OCI-M1 (cell line): ENCODE data around the gene TCHP.
A peak's percentile ranks its signal among the peaks of the same experiment; 100 is the strongest.
"Not testable (repeated sequence)": the region's sequence is repeated elsewhere in the genome, so short reads cannot be mapped to it uniquely, and the experiment has no call there.

Experiments used
- DNase-seq: peaks from one replicate; lab custom pipeline; 2025; lab: John Stamatoyannopoulos, UW

TCHP gene

DNA sequence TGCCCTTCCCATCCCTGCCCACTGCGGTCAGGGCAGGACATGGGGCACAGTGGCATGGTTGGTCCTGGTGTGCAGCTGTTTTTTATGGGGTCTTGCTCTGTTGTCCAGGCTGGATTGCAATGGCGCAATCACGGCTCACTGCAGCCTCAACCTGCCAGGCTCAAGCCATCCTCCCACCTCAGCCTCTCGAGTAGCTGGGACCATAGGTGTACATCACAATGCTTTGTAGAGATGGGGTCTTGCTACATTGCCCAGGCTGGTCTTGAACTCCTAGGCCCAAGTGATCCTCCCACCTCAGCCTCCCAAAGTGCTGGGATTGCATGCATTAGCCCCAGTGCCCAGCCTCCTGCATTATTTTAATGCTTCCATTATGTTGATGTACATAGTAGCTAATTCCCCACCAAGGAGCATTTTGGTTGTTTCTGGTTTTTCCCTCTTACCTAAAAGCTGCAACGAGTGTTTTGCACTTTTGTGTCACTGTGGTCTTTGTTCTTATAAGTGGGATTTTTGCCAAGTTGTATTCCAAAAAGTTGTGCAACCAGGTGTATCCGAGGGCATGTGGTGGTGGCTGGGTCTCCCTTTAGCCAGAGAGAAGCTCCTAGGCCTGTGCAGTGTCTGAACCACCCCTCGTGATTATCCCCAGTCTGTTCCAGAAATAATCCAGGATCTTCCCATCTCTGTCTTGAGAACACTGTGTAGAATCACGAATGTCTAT lies 10.3 kb downstream of the TCHP start:
- DNase-seq: no peak

GRCh38 chr12:109910969-109911348 lies 10.9 kb downstream of the TCHP start:
- peak; percentile 29 for DNase-seq

GRCh38 chr12:109912855-109913321 lies 12.8 kb downstream of the TCHP start:
- no peak for DNase-seq

- DNase-seq: no peak
Measured at GRCh38 chr12:109914461-109914860, 14.4 kb downstream of the TCHP start.

DNA sequence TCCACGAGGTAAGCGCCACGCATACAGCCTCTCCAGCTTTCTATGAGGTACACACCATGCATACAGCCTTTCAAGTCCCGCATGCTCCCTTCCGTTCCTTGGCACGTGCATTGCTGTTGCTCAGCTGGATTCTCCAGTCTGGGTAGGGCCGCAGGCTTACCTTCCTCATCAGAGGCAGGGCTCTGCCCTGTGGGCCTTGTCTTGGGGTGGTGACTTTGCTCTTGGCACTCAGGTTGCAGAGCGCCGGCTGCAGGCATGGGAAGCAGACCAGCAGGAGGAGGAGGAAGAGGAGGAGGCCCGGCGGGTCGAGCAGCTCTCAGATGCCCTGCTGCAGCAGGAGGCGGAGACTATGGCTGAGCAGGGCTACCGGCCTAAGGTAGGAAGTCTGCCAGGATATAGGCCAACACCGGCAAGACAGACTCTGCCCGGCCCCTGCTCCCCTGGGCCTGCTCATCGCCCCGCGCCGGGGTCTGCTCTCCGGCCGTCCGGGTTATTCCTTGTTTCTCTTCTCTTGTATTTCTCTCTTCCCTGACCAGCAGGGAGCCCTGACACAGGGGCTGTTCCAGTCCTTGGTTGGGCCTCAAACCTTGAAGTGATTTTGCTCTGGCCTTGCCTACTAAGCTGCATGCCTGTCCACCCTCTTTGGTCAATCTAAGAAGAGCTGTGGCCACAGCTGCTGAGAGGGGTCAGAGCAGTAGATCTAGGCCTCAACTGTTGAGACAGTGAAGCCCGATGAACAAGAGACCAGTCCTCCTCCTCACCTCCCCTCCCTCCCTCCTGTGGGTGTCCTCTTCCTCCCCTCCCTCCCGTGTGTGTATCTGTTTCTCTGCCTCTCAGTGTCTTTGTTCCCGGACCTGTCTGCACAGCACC lies 15.3 kb downstream of the TCHP start:
- no peak for DNase-seq

- no peak for DNase-seq
Measured at GRCh38 chr12:109916045-109916444, 16.0 kb downstream of the TCHP start.

GRCh38 chr12:109919456-109919855 lies 19.4 kb downstream of the TCHP start:
- DNase-seq: no peak

DNA sequence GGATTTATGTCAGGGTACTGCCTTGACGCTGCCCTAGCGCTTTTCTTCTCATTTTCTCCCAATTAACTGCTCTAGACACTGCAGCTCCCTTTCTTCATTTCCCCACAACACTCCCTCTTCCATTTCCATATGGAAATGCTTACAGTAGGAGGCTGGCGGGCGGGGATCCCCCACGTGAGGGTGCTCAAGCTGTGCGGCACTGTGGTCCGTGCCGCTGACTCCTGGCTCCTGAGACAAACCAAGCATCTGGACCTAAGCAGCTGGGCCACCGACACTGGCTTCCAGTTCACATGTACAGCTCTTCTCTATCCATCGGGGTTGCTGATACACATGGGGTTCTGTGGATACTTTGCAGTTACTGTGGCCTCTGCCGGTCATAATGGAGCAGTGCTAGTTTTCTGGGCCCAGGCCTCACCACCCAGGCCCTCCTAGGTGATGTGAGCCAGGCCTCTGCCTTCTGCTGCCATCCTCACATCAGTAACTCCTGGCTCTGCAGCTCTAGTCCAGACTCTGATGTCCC lies 20.2 kb downstream of the TCHP start:
- no peak for DNase-seq

GRCh38 chr12:109921982-109922381 lies 21.9 kb downstream of the TCHP start:
- DNase-seq: no peak

- DNase-seq: no peak
Measured at GRCh38 chr12:109923038-109923437, 23.0 kb downstream of the TCHP start.

GRCh38 chr12:109923481-109924245 lies 23.6 kb downstream of the TCHP start:
- DNase-seq: no peak

DNA sequence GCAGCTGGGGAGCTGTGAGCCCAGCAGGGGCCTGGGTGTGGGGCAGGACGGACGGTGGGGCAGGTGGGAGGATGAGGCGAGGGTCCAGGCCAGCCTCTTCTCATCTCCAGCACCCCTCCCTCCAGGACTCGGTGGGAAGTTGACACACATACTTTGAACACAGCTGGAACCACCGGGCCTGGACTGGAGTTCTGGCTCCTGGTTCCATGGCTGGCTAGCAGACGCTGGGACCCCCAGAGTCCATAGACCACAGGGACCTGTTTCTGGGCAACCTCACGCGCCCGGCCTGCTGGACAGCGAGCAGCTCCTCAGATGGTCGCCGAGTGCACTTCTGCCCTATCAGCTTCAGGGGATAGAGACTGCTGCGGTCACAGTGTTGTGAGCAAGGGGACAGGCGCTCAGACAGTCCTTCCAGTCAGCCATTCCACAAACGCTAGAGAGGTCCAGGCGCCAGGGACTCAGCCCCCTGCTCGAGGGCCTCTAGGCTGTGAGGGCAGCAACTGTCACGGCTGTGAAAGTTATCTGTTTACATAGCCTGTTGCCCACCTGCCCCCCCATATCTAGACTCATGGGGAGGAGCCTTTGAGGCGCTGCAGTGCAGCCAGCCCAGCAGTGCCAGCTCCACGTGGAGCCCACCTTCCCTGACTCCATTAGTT lies 25.2 kb downstream of the TCHP start:
- no peak for DNase-seq

DNA sequence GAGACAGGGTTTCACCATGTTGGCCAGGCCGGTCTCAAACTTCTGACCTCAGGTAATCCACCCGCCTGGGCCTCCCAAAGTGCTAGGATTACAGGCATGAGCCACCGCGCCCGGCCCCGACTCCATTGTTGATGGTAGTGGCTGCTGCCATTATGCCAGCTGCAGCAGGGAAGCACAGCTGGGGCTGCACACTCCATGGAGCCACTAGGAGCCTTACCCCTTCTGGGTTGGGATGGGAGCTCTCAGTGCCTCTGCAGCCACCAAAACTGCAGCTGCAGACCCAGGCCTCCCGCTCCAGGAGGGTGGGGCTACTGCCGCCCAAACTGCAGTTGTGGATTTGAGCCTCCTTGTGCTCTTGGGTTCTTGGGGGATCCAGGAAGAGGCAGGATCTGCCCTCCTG lies 25.9 kb downstream of the TCHP start:
- DNase-seq: no peak

- no peak for DNase-seq
Measured at GRCh38 chr12:109926488-109927210, 26.6 kb downstream of the TCHP start.

DNA sequence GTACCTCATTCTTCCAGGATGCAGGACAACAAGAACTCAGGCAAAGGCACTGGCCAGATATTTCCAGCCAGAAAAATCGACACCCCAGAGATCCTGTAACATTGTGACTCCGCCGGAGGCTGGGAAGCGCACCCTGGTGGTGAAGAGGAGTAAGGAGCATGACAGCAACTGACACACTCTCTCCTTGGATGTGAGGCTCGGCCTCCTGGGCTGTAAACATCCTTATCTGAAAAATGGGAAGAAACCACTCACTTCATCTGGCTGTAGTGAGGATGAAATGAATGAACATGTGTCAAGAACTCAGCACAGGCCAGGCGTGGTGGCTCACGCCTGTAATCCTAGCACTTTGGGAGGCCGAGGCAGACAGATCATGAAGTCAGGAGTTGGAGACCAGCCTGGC lies 27.5 kb downstream of the TCHP start:
- DNase-seq: peak; percentile 11

DNA sequence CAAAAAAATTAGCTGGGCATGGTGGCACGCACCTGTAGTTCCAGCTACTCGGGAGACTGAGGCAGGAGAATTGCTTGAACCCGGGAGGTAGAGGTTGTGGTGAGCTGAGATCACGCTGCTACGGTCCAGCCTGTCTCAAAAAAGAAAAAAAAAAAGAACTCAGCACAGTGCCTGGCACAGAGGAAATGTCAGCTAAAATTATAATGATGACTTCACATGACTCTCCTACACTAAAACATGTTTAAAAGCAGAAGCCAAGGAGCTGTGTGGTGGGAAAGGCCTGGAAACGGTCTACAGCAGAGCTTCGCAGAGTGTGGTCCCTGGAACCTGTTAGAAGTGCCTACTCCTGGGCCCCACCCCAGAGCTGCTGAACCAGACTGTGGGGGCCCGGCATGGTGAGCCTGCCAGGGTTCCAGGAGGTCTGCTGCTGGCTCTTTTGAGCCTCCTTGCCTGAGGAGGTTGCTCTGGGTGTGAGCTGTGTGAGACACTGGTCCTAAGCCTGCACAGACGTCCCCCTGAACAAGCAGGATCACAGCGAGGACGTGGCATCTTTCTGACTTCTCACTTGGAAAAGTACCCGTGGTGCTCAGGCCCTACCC lies 28.1 kb downstream of the TCHP start:
- no peak for DNase-seq

GRCh38 chr12:109929326-109929725 lies 29.3 kb downstream of the TCHP start:
- not testable (repeated sequence) for DNase-seq

DNA sequence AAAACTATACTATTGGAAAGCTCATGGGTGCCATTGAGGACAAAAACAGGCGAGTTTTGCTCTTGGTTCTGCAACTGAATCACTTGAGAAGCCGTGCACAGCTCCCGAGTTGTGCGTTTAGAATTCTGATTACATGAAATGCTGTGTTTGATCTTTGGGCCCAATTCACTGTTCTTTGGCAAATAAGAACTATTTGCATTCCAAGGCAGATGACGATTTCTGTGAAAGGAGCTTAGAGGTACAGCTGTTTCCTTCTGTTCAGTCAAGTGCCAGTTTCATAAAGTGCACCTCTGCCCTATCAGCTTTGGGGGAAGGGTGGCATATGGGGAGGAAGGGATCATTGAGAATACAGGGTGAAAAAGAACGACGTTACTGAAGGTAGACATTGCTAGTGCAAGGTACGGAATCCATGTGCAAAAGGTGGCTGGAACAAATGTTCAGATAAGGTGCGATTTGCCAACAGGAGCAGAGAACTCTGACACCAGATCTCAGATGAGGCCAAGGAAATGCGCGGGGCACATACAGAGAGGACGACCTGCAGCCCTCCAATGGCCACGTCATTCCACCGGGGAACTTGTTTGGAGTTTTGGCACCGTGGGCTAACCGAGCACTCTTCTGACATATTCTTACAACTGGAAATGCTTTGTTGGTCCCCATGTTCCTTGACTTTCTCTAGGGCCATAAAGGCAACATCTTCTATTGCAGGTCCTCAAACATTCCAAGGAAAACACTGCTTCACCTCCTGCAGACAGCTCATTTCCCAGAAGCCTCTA lies 30.1 kb downstream of the TCHP start:
- no peak for DNase-seq

- no peak for DNase-seq
Measured at GRCh38 chr12:109931143-109931542, 31.1 kb downstream of the TCHP start.
